Measurements from ENCODE around the gene BEX3. TPM values are rescaled to one million over a fixed set of nuclear protein-coding genes. Genes with fewer than 3 reads are reported as not detected.
"Not testable (repeated sequence)": the region's sequence is repeated elsewhere in the genome, so short reads cannot be mapped to it uniquely, and the experiment has no call there.

BEX3 gene
- total RNA-seq, 2 donors from 2014 or later, result 71.9 to 77.3 TPM

- TF ChIP-seq CTCF (IDR thresholded peaks at IDR 0.05) (no peak), POLR2A (IDR thresholded peaks at IDR 0.05) (no peak)
- 48 to 50% methylated on average over 3 of the region's 3 CpGs for WGBS, 2 donors
- Histone ChIP-seq H3K4me1 (no peaks in the 10 kb centered on the region), H3K9me3 (no peaks in the 10 kb centered on the region), H3K27ac (no peak overlapping the region), H3K27me3 (no peaks in the 10 kb centered on the region), H3K4me3 (no peak overlapping the region), H3K36me3 (replicated peaks in 1 of 2; ENCODE audit: insufficient read depth in 1 of 2, low read depth in 2 of 2) (no peaks in the 10 kb centered on the region)
- no peak for ATAC-seq
- intact Hi-C loops (cut with DNase I), result no loop called here
- no peak for DNase-seq
Observed at GRCh38 chrX:103373581-103373980, 2.8 kb upstream of the BEX3 start.

- H3K27ac ChIP-seq, result peak overlapping the region; percentile 58 to 89 (median 74)
Observed at GRCh38 chrX:103376979-103377324, 614 bp downstream of the BEX3 start.

DNA sequence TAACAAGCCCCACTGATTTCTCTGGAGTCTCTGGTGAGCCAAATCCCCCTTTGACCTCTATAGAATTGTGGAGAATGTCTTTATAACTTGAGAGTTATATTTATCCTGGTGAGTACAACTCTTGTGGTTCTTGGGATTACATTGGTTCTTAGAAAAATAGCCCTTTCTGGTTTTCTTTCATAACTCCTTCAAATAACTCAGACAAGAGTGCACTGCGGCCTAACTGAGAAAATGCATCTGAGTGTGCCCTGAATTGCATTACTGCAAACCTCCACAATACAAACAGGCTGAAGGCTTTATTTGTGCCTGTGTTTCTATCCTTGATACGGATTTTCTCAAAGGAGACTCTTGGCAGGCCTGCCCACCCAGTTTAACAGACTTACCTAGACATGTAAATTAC is 2.7 kb downstream of the BEX3 start:
- DNase-seq, result no peak
- H3K36me3 ChIP-seq (replicated peaks in 1 of 2; ENCODE audit: insufficient read depth in 1 of 2, low read depth in 2 of 2), result no peaks in the 10 kb centered on the region
- H3K4me1 ChIP-seq, result no peaks in the 10 kb centered on the region
- no peaks in the 10 kb centered on the region for H3K27me3 ChIP-seq
- no peak overlapping the region for H3K27ac ChIP-seq
- intact Hi-C loops (cut with DNase I), result no loop called here
- H3K9me3 ChIP-seq, result no peaks in the 10 kb centered on the region
- no peak for TF ChIP-seq CTCF (IDR thresholded peaks at IDR 0.05)
- TF ChIP-seq POLR2A (IDR thresholded peaks at IDR 0.05), result no peak
- no peak for ATAC-seq
- H3K4me3 ChIP-seq, result no peak overlapping the region
- WGBS, 2 donors, result 71 to 76% methylated on average over 2 of the region's 2 CpGs

More at GRCh38 chrX:103376979-103377324, 614 bp downstream of the BEX3 start:
- peak; percentile 56 for ATAC-seq
- Histone ChIP-seq H3K9me3 (no peaks in the 10 kb centered on the region), H3K36me3 (replicated peaks in 1 of 2; ENCODE audit: insufficient read depth in 1 of 2, low read depth in 2 of 2) (no peaks in the 10 kb centered on the region), H3K4me3 (peak overlapping the region; percentile 37 to 61), H3K4me1 (no peaks in the 10 kb centered on the region), H3K27me3 (no peaks in the 10 kb centered on the region)
- intact Hi-C loops (cut with DNase I), result no loop called here
- WGBS, 2 donors, result 0% methylated on average over 3 to 5 of the region's 19 CpGs
- DNase-seq, result peak; percentile 7 to 19 (median 14)
- TF ChIP-seq POLR2A (IDR thresholded peaks at IDR 0.05) (no peak), CTCF (IDR thresholded peaks at IDR 0.05) (no peak)

GRCh38 chrX:103382877-103383276 is 6.5 kb downstream of the BEX3 start:
- WGBS, 2 donors, result 89 to 100% methylated on average over 1 of the region's 1 CpG
- DNase-seq (no peak), ATAC-seq (no peak)
- TF ChIP-seq CTCF (IDR thresholded peaks at IDR 0.05) (no peak), POLR2A (IDR thresholded peaks at IDR 0.05) (no peak)
- H3K4me3 ChIP-seq, result no peak overlapping the region
- no peak overlapping the region for H3K27ac ChIP-seq
- no peaks in the 10 kb centered on the region for H3K36me3 ChIP-seq (replicated peaks in 1 of 2; ENCODE audit: insufficient read depth in 1 of 2, low read depth in 2 of 2)
- no peaks in the 10 kb centered on the region for H3K27me3 ChIP-seq
- no peaks in the 10 kb centered on the region for H3K9me3 ChIP-seq
- intact Hi-C loops (cut with DNase I), result no loop called here
- H3K4me1 ChIP-seq, result no peaks in the 10 kb centered on the region

DNA sequence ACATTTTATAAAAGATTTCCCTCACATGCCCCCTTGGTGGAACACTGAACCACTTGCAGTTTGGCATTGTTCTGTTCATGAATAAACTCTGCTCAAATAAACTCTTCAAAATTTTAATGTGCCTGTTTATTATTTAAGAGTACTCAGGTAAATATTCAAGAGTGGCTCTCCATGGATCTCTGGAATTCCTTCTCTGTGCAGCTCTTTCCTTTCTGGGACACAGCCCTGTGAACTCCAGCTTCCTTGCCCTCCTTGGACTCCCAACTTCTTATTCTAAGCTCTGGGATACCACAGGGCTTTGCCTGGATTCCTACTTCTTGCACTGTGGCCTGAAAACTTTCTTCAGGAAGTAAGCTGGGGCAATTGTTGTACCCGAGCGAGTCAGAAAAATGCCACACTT is 8.3 kb downstream of the BEX3 start:
- DNase-seq, result no peak
- no peak overlapping the region for H3K4me3 ChIP-seq
- H3K9me3 ChIP-seq, result no peaks in the 10 kb centered on the region
- intact Hi-C loops (cut with DNase I), result no loop called here
- TF ChIP-seq CTCF (IDR thresholded peaks at IDR 0.05) (no peak), POLR2A (IDR thresholded peaks at IDR 0.05) (no peak)
- H3K4me1 ChIP-seq, result no peaks in the 10 kb centered on the region
- H3K27me3 ChIP-seq, result no peaks in the 10 kb centered on the region
- 68 to 90% methylated on average over 2 of the region's 2 CpGs for WGBS, 2 donors
- no peak for ATAC-seq
- no peak overlapping the region for H3K27ac ChIP-seq
- H3K36me3 ChIP-seq (replicated peaks in 1 of 2; ENCODE audit: insufficient read depth in 1 of 2, low read depth in 2 of 2), result no peaks in the 10 kb centered on the region

DNA sequence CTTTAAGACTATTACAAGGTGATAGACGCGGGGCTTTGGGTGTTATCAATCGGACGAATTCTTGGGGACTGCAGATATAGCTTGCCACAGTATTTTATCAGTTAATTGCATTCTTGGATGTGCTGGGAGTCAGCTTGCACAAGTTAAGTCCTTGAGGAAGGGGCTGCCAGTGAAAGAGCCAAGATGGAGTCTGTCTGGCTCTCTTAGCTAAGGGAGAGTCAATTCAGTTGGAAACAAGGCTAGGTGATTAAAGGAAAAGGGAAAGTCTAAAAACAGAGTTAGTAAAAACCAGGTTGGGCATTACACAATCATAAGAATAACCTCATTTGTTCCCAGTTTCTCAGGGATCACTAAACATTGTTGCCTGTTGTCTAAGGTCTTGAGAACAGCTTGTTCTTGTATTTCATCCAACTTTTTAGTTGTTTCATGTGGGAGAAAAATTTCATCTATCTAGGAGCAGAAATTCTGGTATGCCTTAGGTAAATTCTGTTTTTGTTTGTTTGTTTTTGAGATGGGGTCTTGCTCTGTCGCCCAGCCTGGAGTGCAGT is 9.0 kb downstream of the BEX3 start:
- DNase-seq; H3K36me3 ChIP-seq (replicated peaks in 1 of 2; ENCODE audit: insufficient read depth in 1 of 2, low read depth in 2 of 2); H3K4me1 ChIP-seq; H3K9me3 ChIP-seq; ATAC-seq; intact Hi-C loops (cut with DNase I); H3K27me3 ChIP-seq; H3K4me3 ChIP-seq; H3K27ac ChIP-seq: not testable (repeated sequence)
- WGBS, 2 donors, result 63 to 67% methylated on average over 5 of the region's 5 CpGs

Measured in body of pancreas (tissue), 4 donors.